T-cell (primary cell): ENCODE data around the gene STX17. TPM values are rescaled to one million over a fixed set of nuclear protein-coding genes. Genes with fewer than 3 reads are reported as not detected.

Experiments used
- ATAC-seq, 4 experiments: fragments of 200-7000 bp in 3 of 4; fragments of 150-1000 bp in 1 of 4; cut with Tn5 transposase; replicated peaks in 1 of 4; 1 replicate in 3 of 4; 2 replicates in 1 of 4; pipeline ENCODE4 v1.10.0; 2021; ENCODE audit warnings: moderate library complexity in 3 of 4, mild to moderate bottlenecking in 2 of 4, moderate number of reproducible peaks in 1 of 4
- CTCF ChIA-PET, 2 donors: fragments of 300-600 bp; sonication (Branson Sonifier 250); formaldehyde crosslinking; loops; one replicate each; lab custom pipeline; 2022; ENCODE audit warnings: antibody characterized with exemption in 2 of 2; lab: Charles Lee
- POLR2A ChIA-PET, 2 donors: fragments of 300-600 bp; sonication (Branson Sonifier 250); formaldehyde crosslinking; loops; one replicate each; lab custom pipeline; 2022; ENCODE audit warnings: antibody characterized with exemption in 2 of 2; lab: Charles Lee
- DNase-seq, 35 experiments: peaks; one replicate each; pipeline versions ENCODE4 v3.0.0 to v3.0.0-alpha.2; 2013 to 2023
- H3K27ac ChIP-seq: one replicate; pipeline ENCODE4 v1.5.1; 2013; ENCODE audit warnings: low read length
- H3K27me3 ChIP-seq, 2 experiments: replicated peaks in 1 of 2; 1 replicate in 1 of 2; 2 replicates in 1 of 2; pipeline versions ENCODE4 v1.6.1 to v1.7.0; 2013; ENCODE audit warnings: low read length in 1 of 2, mixed read lengths in 1 of 2; ENCODE audit not compliant: control insufficient read depth in 2 of 2, insufficient read depth in 2 of 2; ENCODE audit errors: extremely low read depth in 1 of 2
- H3K36me3 ChIP-seq, 2 donors: 1 replicate in 1 of 2; 2 replicates in 1 of 2; pipeline versions ENCODE4 v1.6.1 to v1.7.0; 2013; ENCODE audit warnings: low read length in 1 of 2; ENCODE audit not compliant: control insufficient read depth in 2 of 2, insufficient read depth in 1 of 2; ENCODE audit errors: extremely low read depth in 1 of 2
- H3K4me1 ChIP-seq, 2 experiments: 1 replicate in 1 of 2; 2 replicates in 1 of 2; pipeline versions ENCODE4 v1.6.1 to v1.7.0; 2013; ENCODE audit warnings: low read length in 2 of 2, mixed read lengths in 1 of 2; ENCODE audit not compliant: insufficient read depth in 2 of 2, control insufficient read depth in 1 of 2; ENCODE audit errors: extremely low read depth in 1 of 2
- H3K4me3 ChIP-seq, 2 donors: 1 replicate in 1 of 2; 2 replicates in 1 of 2; pipeline versions ENCODE4 v1.5.1 to v1.7.0; 2013; ENCODE audit warnings: mild to moderate bottlenecking in 2 of 2, low read length in 1 of 2, moderate library complexity in 1 of 2; ENCODE audit not compliant: control insufficient read depth in 1 of 2; ENCODE audit errors: extremely low read depth in 1 of 2
- H3K9me3 ChIP-seq: 2 replicates; pipeline ENCODE4 v1.7.0; 2013
- H3K27ac Mint-ChIP-seq, 2 donors: one replicate each; pipeline ENCODE4 v1.8.0; 2020 to 2021; ENCODE audit warnings: mild to moderate bottlenecking in 2 of 2, mixed read lengths in 2 of 2
- H3K27me3 Mint-ChIP-seq, 2 donors: one replicate each; pipeline ENCODE4 v1.8.0; 2021 to 2022; ENCODE audit warnings: mixed read lengths in 2 of 2
- H3K36me3 Mint-ChIP-seq: one replicate; pipeline ENCODE4 v1.8.0; 2021; ENCODE audit warnings: mixed read lengths
- H3K4me1 Mint-ChIP-seq, 3 donors: one replicate each; pipeline ENCODE4 v1.8.0; 2020 to 2022; ENCODE audit warnings: mixed read lengths in 3 of 3, mild to moderate bottlenecking in 1 of 3
- H3K4me3 Mint-ChIP-seq, 3 donors: one replicate each; pipeline ENCODE4 v1.8.0; 2020 to 2022; ENCODE audit warnings: mild to moderate bottlenecking in 3 of 3, mixed read lengths in 3 of 3, moderate library complexity in 3 of 3
- H3K9me3 Mint-ChIP-seq, 3 donors: one replicate each; pipeline ENCODE4 v1.8.0; 2020 to 2022; ENCODE audit warnings: mixed read lengths in 3 of 3
- WGBS: methylation state at CpG from one replicate; pipeline ENCODE4 v1.1.5; 2013; ENCODE audit warnings: missing lambda C conversion rate; ENCODE audit not compliant: insufficient coverage; 5-methylcytosine and 5-hydroxymethylcytosine counted together
- total RNA-seq, 35 experiments: library from RNA in 6 of 35; stranded (reverse) in 6 of 35; fragments of 120-200 nt in 1 of 35; gene quantifications; one replicate each; pipeline versions ENCODE4 v1.2.1 to v1.2.4 and lab custom pipeline; 2013 to 2026

The STX17 gene
- total RNA-seq, 5 donors from 2014 or later (not counting 1 experiment from before 2014, with no cell fraction given), result 33.5 to 47.5 (median 35.9) TPM

- ATAC-seq (no peak), DNase-seq (no peak)
- H3K4me1 ChIP-seq, result no peaks in the 10 kb centered on the region
- Mint-ChIP-seq H3K9me3 (no peaks in the 10 kb centered on the region), H3K4me1 (peaks cover 0 to 4% (median 2%) of the 10 kb centered on the region in 3 donors), H3K36me3 (peaks cover 6% of the 10 kb centered on the region), H3K27me3 (no peaks in the 10 kb centered on the region), H3K4me3 (no peak overlapping the region), H3K27ac (no peak overlapping the region)
- no peaks in the 10 kb centered on the region for H3K9me3 ChIP-seq
- WGBS, result no CpG with 5 or more reads among the region's 2 CpGs
- H3K27ac ChIP-seq, result no peak overlapping the region
- CTCF ChIA-PET, result interaction anchor here in 1 of 2 donors (0.6 kb wide), 1 partner anchor 643 kb away, joined by 3 read pairs; no protein-coding TSS in a partner anchor
- H3K4me3 ChIP-seq, result no peak overlapping the region
- H3K27me3 ChIP-seq, result no peaks in the 10 kb centered on the region
- no peaks in the 10 kb centered on the region for H3K36me3 ChIP-seq
- POLR2A ChIA-PET, result no interaction called here
These were observed 40.1 kb upstream of the STX17 start for GRCh38 chr9:99866398-99866797.

- POLR2A ChIA-PET, result no interaction called here
- H3K27me3 Mint-ChIP-seq, result no peaks in the 10 kb centered on the region
- no peak overlapping the region for H3K27ac Mint-ChIP-seq
These were observed 38.9 kb upstream of the STX17 start for GRCh38 chr9:99867536-99867935.

GRCh38 chr9:99867968-99868367, 38.5 kb upstream of the STX17 start:
- H3K27ac Mint-ChIP-seq, result no peak overlapping the region
- Histone ChIP-seq H3K36me3 (no peaks in the 10 kb centered on the region), H3K9me3 (no peaks in the 10 kb centered on the region), H3K4me3 (no peak overlapping the region), H3K4me1 (no peaks in the 10 kb centered on the region), H3K27ac (no peak overlapping the region), H3K27me3 (no peaks in the 10 kb centered on the region)
- ATAC-seq (no peak), DNase-seq (no peak)
- ChIA-PET POLR2A (no interaction called here), CTCF (no interaction called here)
- no peak overlapping the region for H3K4me3 Mint-ChIP-seq
- peaks cover 0 to 4% (median 2%) of the 10 kb centered on the region in 3 donors for H3K4me1 Mint-ChIP-seq
- H3K9me3 Mint-ChIP-seq, result no peaks in the 10 kb centered on the region
- no peaks in the 10 kb centered on the region for H3K27me3 Mint-ChIP-seq
- peaks cover 6% of the 10 kb centered on the region for H3K36me3 Mint-ChIP-seq

More at GRCh38 chr9:99867536-99867935, 38.9 kb upstream of the STX17 start:
- Histone ChIP-seq H3K4me1 (no peaks in the 10 kb centered on the region), H3K36me3 (no peaks in the 10 kb centered on the region), H3K27ac (no peak overlapping the region), H3K4me3 (no peak overlapping the region), H3K9me3 (no peaks in the 10 kb centered on the region), H3K27me3 (no peaks in the 10 kb centered on the region)
- Mint-ChIP-seq H3K36me3 (peaks cover 6% of the 10 kb centered on the region), H3K9me3 (no peaks in the 10 kb centered on the region), H3K4me3 (no peak overlapping the region), H3K4me1 (peaks cover 0 to 4% (median 2%) of the 10 kb centered on the region in 3 donors)
- no peak for DNase-seq
- CTCF ChIA-PET, result no interaction called here
- ATAC-seq, result no peak
- no CpG with 5 or more reads among the region's 3 CpGs for WGBS

GRCh38 chr9:99868845-99869244, 37.6 kb upstream of the STX17 start:
- Histone ChIP-seq H3K4me1 (no peaks in the 10 kb centered on the region), H3K9me3 (no peaks in the 10 kb centered on the region), H3K27ac (no peak overlapping the region), H3K4me3 (no peak overlapping the region), H3K36me3 (no peaks in the 10 kb centered on the region), H3K27me3 (no peaks in the 10 kb centered on the region)
- DNase-seq, result no peak
- no peak for ATAC-seq
- Mint-ChIP-seq H3K27me3 (no peaks in the 10 kb centered on the region), H3K36me3 (peaks cover 3% of the 10 kb centered on the region), H3K4me3 (no peak overlapping the region), H3K27ac (peak overlapping the region in 1 of 2 donors; percentile 18), H3K9me3 (no peaks in the 10 kb centered on the region), H3K4me1 (peaks cover 0 to 4% (median 2%) of the 10 kb centered on the region in 3 donors)
- ChIA-PET POLR2A (no interaction called here), CTCF (no interaction called here)
- WGBS, result 60% methylated on average over 1 of the region's 2 CpGs

- Mint-ChIP-seq H3K27me3 (peaks cover 0 to 2% of the 10 kb centered on the region in 2 donors), H3K27ac (no peak overlapping the region), H3K9me3 (no peaks in the 10 kb centered on the region), H3K4me3 (no peak overlapping the region), H3K36me3 (no peaks in the 10 kb centered on the region), H3K4me1 (peaks cover 0 to 4% (median 2%) of the 10 kb centered on the region in 3 donors)
- Histone ChIP-seq H3K4me3 (no peak overlapping the region), H3K27ac (no peak overlapping the region), H3K4me1 (no peaks in the 10 kb centered on the region), H3K9me3 (no peaks in the 10 kb centered on the region), H3K36me3 (no peaks in the 10 kb centered on the region), H3K27me3 (no peaks in the 10 kb centered on the region)
- ATAC-seq, result no peak
- WGBS, result 98% methylated on average over 5 of the region's 5 CpGs
- CTCF ChIA-PET, result interaction anchor here in 1 of 2 donors (0.6 kb wide), 1 partner anchor 554 kb away, joined by 7 read pairs; no protein-coding TSS in a partner anchor
- no peak for DNase-seq
- POLR2A ChIA-PET, result no interaction called here
These were observed 36.3 kb upstream of the STX17 start for GRCh38 chr9:99870126-99870525.

GRCh38 chr9:99873531-99873930, 32.9 kb upstream of the STX17 start:
- Mint-ChIP-seq H3K9me3 (no peaks in the 10 kb centered on the region), H3K27ac (no peak overlapping the region), H3K27me3 (peaks cover 0 to 9% of the 10 kb centered on the region in 2 donors), H3K4me3 (no peak overlapping the region), H3K4me1 (peaks cover 0 to 3% (median 0%) of the 10 kb centered on the region in 3 donors), H3K36me3 (no peaks in the 10 kb centered on the region)
- no peaks in the 10 kb centered on the region for H3K36me3 ChIP-seq
- no peaks in the 10 kb centered on the region for H3K27me3 ChIP-seq
- no peak overlapping the region for H3K4me3 ChIP-seq
- ChIA-PET CTCF (no interaction called here), POLR2A (no interaction called here)
- no peak for ATAC-seq
- no CpG with 5 or more reads among the region's 3 CpGs for WGBS
- no peaks in the 10 kb centered on the region for H3K4me1 ChIP-seq
- DNase-seq, result no peak
- H3K27ac ChIP-seq, result no peak overlapping the region
- no peaks in the 10 kb centered on the region for H3K9me3 ChIP-seq
